ENCODE measurements around the gene SKOR1. TPM values are rescaled to one million over a fixed set of nuclear protein-coding genes. Genes with fewer than 3 reads are reported as not detected.

The SKOR1 gene
- total and polyA plus RNA-seq, 2 donors (not counting 1 experiment from before 2014, with no cell fraction given): 0.01 to 0.17 TPM

DNA sequence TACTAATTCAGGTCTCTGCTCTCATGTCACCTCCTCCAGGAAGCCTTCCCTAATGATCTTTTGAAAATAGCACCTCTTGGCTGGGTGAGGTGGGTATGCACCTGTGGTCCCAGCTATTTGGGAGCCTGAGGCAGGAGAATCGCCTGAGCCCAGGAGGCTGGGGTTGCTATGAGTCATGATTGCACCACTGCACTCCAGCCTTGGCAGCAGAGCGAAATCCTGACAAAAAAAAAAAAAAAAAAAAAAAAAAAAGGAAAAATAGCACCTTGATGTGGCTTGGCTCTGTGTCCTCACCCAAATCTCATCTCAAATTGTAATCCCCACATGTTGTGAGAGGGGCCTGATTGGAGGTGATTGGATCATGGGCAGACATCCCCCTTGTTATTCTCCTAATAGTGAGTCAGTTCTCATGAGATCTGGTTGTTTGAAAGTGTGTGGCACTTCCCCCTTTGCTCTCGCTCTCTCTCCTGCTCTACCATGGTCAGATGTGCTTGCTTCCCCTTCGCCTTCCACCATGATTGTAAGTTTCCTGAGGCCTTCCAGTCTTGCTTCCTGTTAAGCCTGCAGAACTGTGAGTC, 25.8 kb downstream of the SKOR1 start:
- DNase-seq (ENCODE audit: low read depth in 2 of 2): peak; percentile 31 to 50
- peaks cover 2% of the 10 kb centered on the region for H3K27me3 ChIP-seq (ENCODE audit: control insufficient read depth, insufficient read depth, low read length)
- TF ChIP-seq CTCF (conservative IDR thresholded peaks at IDR 0.05 in 1 of 2, IDR thresholded peaks at IDR 0.05 in 1 of 2; ENCODE audit: low read depth in 1 of 2, low read length in 2 of 2): no peak
- no peak for TF ChIP-seq EZH2 (IDR thresholded peaks at IDR 0.05; ENCODE audit: low read length, missing control alignments)

GRCh38 chr15:67852418-67852817, 27.1 kb downstream of the SKOR1 start:
- Histone ChIP-seq H3K27me3 (ENCODE audit: control insufficient read depth, insufficient read depth, low read length) (peaks cover 2% of the 10 kb centered on the region), H3K9me3 (ENCODE audit: control insufficient read depth, insufficient read depth, low read depth, low read length) (no peaks in the 10 kb centered on the region), H3K4me2 (ENCODE audit: extremely low read depth, insufficient read depth, low read length) (no peak overlapping the region), H3K79me2 (ENCODE audit: control insufficient read depth, insufficient read depth, low read length) (no peaks in the 10 kb centered on the region), H3K27ac (ENCODE audit: insufficient read depth, low read length) (no peak overlapping the region), H3K4me1 (ENCODE audit: control insufficient read depth, extremely low read depth, insufficient read depth, low read length) (no peaks in the 10 kb centered on the region), H3K9ac (ENCODE audit: insufficient read depth, low read length) (no peak overlapping the region), H3K36me3 (ENCODE audit: control insufficient read depth, insufficient read depth, low read length) (no peaks in the 10 kb centered on the region), H4K20me1 (ENCODE audit: control insufficient read depth, extremely low read depth, insufficient read depth, low read length) (no peaks in the 10 kb centered on the region), H3K4me3 (replicated peaks in 1 of 4; ENCODE audit: control extremely low read depth in 1 of 4, insufficient read depth in 1 of 4, low read depth in 3 of 4, low read length in 4 of 4) (no peak overlapping the region), H2AFZ (ENCODE audit: low read length) (no peak overlapping the region)
- TF ChIP-seq CTCF (conservative IDR thresholded peaks at IDR 0.05 in 1 of 2, IDR thresholded peaks at IDR 0.05 in 1 of 2; ENCODE audit: low read depth in 1 of 2, low read length in 2 of 2) (no peak), EZH2 (IDR thresholded peaks at IDR 0.05; ENCODE audit: low read length, missing control alignments) (no peak)
- no peak for DNase-seq (ENCODE audit: low read depth in 2 of 2)

More for the DNA sequence above, 25.8 kb downstream of the SKOR1 start:
- H3K4me2 ChIP-seq (ENCODE audit: extremely low read depth, insufficient read depth, low read length): no peak overlapping the region
- H3K9me3 ChIP-seq (ENCODE audit: control insufficient read depth, insufficient read depth, low read depth, low read length): no peaks in the 10 kb centered on the region
- no peaks in the 10 kb centered on the region for H3K4me1 ChIP-seq (ENCODE audit: control insufficient read depth, extremely low read depth, insufficient read depth, low read length)
- H3K9ac ChIP-seq (ENCODE audit: insufficient read depth, low read length): no peak overlapping the region
- no peak overlapping the region for H3K4me3 ChIP-seq (replicated peaks in 1 of 4; ENCODE audit: control extremely low read depth in 1 of 4, insufficient read depth in 1 of 4, low read depth in 3 of 4, low read length in 4 of 4)
- no peaks in the 10 kb centered on the region for H3K79me2 ChIP-seq (ENCODE audit: control insufficient read depth, insufficient read depth, low read length)
- no peak overlapping the region for H2AFZ ChIP-seq (ENCODE audit: low read length)
- no peaks in the 10 kb centered on the region for H4K20me1 ChIP-seq (ENCODE audit: control insufficient read depth, extremely low read depth, insufficient read depth, low read length)
- no peak overlapping the region for H3K27ac ChIP-seq (ENCODE audit: insufficient read depth, low read length)
- H3K36me3 ChIP-seq (ENCODE audit: control insufficient read depth, insufficient read depth, low read length): no peaks in the 10 kb centered on the region

DNA sequence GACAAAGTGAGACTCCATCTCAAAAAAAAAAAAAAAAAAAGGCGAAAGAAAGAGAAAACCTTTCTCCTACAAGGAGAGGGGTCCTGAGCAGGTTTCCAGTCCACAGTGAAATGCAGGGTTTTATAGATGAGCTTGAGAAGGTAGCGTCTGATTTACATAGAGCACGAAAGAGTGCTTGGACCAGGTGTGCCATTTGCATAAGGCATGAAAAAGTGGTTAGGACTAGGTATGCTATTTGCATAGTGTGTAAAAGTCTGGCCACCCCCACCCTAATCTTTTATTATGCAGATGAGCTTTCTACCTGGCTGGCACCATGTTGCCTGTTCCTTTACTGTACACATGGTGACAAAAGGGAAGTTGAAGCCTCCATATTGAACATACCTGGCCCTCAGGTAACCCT, 28.1 kb downstream of the SKOR1 start:
- H3K9ac ChIP-seq (ENCODE audit: insufficient read depth, low read length): no peak overlapping the region
- no peaks in the 10 kb centered on the region for H3K4me1 ChIP-seq (ENCODE audit: control insufficient read depth, extremely low read depth, insufficient read depth, low read length)
- peaks cover 2% of the 10 kb centered on the region for H3K27me3 ChIP-seq (ENCODE audit: control insufficient read depth, insufficient read depth, low read length)
- H3K4me2 ChIP-seq (ENCODE audit: extremely low read depth, insufficient read depth, low read length): no peak overlapping the region
- H3K79me2 ChIP-seq (ENCODE audit: control insufficient read depth, insufficient read depth, low read length): no peaks in the 10 kb centered on the region
- DNase-seq (ENCODE audit: low read depth in 2 of 2): no peak
- TF ChIP-seq CTCF (conservative IDR thresholded peaks at IDR 0.05 in 1 of 2, IDR thresholded peaks at IDR 0.05 in 1 of 2; ENCODE audit: low read depth in 1 of 2, low read length in 2 of 2): no peak
- TF ChIP-seq EZH2 (IDR thresholded peaks at IDR 0.05; ENCODE audit: low read length, missing control alignments): no peak
- H4K20me1 ChIP-seq (ENCODE audit: control insufficient read depth, extremely low read depth, insufficient read depth, low read length): no peaks in the 10 kb centered on the region
- no peak overlapping the region for H2AFZ ChIP-seq (ENCODE audit: low read length)
- no peak overlapping the region for H3K4me3 ChIP-seq (replicated peaks in 1 of 4; ENCODE audit: control extremely low read depth in 1 of 4, insufficient read depth in 1 of 4, low read depth in 3 of 4, low read length in 4 of 4)
- no peaks in the 10 kb centered on the region for H3K36me3 ChIP-seq (ENCODE audit: control insufficient read depth, insufficient read depth, low read length)
- H3K27ac ChIP-seq (ENCODE audit: insufficient read depth, low read length): no peak overlapping the region
- H3K9me3 ChIP-seq (ENCODE audit: control insufficient read depth, insufficient read depth, low read depth, low read length): no peaks in the 10 kb centered on the region

Measured in fibroblast of lung (primary cell).